ENCODE measurements around the gene DMPK. TPM values are rescaled to one million over a fixed set of nuclear protein-coding genes. Genes with fewer than 3 reads are reported as not detected.
"Not testable (repeated sequence)": the region's sequence is repeated elsewhere in the genome, so short reads cannot be mapped to it uniquely, and the experiment has no call there.

The DMPK gene
- total RNA-seq, 1 donor from 2014 or later, result 284 TPM

GRCh38 chr19:45804959-45805230 lies 22.6 kb upstream of the DMPK start:
- intact Hi-C loops (cut with micrococcal nuclease), result no loop called here
- H3K4me1 ChIP-seq, result no peaks in the 10 kb centered on the region
- no peaks in the 10 kb centered on the region for H3K36me3 ChIP-seq
- TF ChIP-seq, protein P1, sequence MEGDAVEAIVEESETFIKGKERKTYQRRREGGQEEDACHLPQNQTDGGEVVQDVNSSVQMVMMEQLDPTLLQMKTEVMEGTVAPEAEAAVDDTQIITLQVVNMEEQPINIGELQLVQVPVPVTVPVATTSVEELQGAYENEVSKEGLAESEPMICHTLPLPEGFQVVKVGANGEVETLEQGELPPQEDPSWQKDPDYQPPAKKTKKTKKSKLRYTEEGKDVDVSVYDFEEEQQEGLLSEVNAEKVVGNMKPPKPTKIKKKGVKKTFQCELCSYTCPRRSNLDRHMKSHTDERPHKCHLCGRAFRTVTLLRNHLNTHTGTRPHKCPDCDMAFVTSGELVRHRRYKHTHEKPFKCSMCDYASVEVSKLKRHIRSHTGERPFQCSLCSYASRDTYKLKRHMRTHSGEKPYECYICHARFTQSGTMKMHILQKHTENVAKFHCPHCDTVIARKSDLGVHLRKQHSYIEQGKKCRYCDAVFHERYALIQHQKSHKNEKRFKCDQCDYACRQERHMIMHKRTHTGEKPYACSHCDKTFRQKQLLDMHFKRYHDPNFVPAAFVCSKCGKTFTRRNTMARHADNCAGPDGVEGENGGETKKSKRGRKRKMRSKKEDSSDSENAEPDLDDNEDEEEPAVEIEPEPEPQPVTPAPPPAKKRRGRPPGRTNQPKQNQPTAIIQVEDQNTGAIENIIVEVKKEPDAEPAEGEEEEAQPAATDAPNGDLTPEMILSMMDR (IDR thresholded peaks at IDR 0.05; ENCODE audit: borderline replicate concordance), result no peak
- H3K9me3 ChIP-seq (replicated peaks), result no peaks in the 10 kb centered on the region
- DNase-seq, result no peak
- H3K27ac ChIP-seq (replicated peaks), result no peak overlapping the region
- no peaks in the 10 kb centered on the region for H3K27me3 ChIP-seq (ENCODE audit: low read depth)
- no peak overlapping the region for H3K4me3 ChIP-seq

DNA sequence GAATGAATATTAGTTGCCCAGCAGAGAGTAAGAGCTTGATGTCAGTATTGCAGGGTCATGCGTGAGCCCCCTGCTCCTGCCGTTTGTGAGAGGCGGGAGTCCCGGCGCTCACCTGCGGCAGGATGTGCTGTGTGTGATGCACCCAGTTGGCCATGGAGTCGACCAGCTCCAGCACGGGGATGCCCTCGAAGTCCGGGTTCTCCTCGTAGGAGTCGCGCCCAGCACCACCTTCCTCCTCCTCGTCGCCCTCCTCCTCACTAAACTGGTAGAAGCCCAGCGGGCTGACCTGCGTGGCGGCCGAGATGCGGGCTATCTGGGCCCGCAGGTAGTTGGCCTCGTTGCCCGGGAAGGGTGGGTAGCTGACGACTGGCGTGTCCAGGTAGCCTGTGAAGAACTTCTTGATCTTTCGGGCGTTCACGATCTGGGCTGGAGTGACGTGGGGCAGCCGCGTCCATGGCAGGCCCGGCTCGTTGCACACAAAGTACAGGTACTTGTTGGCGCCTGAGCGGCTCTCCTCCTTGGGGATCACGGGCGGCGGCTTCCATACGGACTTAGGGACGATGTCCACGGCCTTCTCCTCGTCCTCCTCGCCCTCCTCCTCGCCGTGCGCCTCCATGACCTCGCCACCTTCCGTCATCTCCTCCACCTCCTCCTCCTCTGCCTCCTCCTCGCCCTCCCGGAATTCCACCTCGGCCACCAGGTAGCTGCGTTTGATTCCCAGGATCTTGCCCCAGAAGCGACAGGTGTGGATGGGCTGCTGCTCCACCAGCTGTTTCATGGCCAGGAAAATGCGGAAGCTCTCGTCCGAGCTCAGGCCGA lies 22.1 kb upstream of the DMPK start:
- Histone ChIP-seq H3K4me3 (no peak overlapping the region), H3K27me3 (ENCODE audit: low read depth) (no peaks in the 10 kb centered on the region), H3K9me3 (replicated peaks) (no peaks in the 10 kb centered on the region), H3K27ac (replicated peaks) (no peak overlapping the region), H3K4me1 (peaks cover 3% of the 10 kb centered on the region), H3K36me3 (no peaks in the 10 kb centered on the region)
- intact Hi-C loops (cut with micrococcal nuclease), result no loop called here
- no peak for DNase-seq
- TF ChIP-seq, protein P1 (IDR thresholded peaks at IDR 0.05; ENCODE audit: borderline replicate concordance), result no peak

- Histone ChIP-seq H3K9me3 (replicated peaks) (no peaks in the 10 kb centered on the region), H3K27me3 (ENCODE audit: low read depth) (no peaks in the 10 kb centered on the region), H3K27ac (replicated peaks) (no peak overlapping the region), H3K4me3 (no peak overlapping the region), H3K36me3 (no peaks in the 10 kb centered on the region), H3K4me1 (peaks cover 12% of the 10 kb centered on the region)
- no peak for DNase-seq
- TF ChIP-seq, protein P1 (IDR thresholded peaks at IDR 0.05; ENCODE audit: borderline replicate concordance), result no peak
- intact Hi-C loops (cut with micrococcal nuclease), result no loop called here
Measured at GRCh38 chr19:45801603-45802175, 19.4 kb upstream of the DMPK start.

- no peak for DNase-seq
- Histone ChIP-seq H3K27me3 (ENCODE audit: low read depth) (no peaks in the 10 kb centered on the region), H3K4me3 (no peak overlapping the region), H3K9me3 (replicated peaks) (no peaks in the 10 kb centered on the region), H3K36me3 (no peaks in the 10 kb centered on the region), H3K27ac (replicated peaks) (no peak overlapping the region), H3K4me1 (peaks cover 12% of the 10 kb centered on the region)
- TF ChIP-seq, protein P1 (IDR thresholded peaks at IDR 0.05; ENCODE audit: borderline replicate concordance), result no peak
- intact Hi-C loops (cut with micrococcal nuclease), result no loop called here
Measured at GRCh38 chr19:45800070-45800553, 17.8 kb upstream of the DMPK start.

- H3K27me3 ChIP-seq (ENCODE audit: low read depth); H3K4me3 ChIP-seq; intact Hi-C loops (cut with micrococcal nuclease); H3K27ac ChIP-seq (replicated peaks); H3K9me3 ChIP-seq (replicated peaks); H3K36me3 ChIP-seq; DNase-seq: not testable (repeated sequence)
- H3K4me1 ChIP-seq, result peaks cover 12% of the 10 kb centered on the region
Measured at GRCh38 chr19:45799541-45799940, 17.3 kb upstream of the DMPK start.

- H3K9me3 ChIP-seq (replicated peaks), result no peaks in the 10 kb centered on the region
- TF ChIP-seq, protein P1 (IDR thresholded peaks at IDR 0.05; ENCODE audit: borderline replicate concordance), result peak; percentile 94
- DNase-seq, result peak; percentile 56
- no peak overlapping the region for H3K27ac ChIP-seq (replicated peaks)
- intact Hi-C loops (cut with micrococcal nuclease), result no loop called here
- no peaks in the 10 kb centered on the region for H3K27me3 ChIP-seq (ENCODE audit: low read depth)
- H3K4me3 ChIP-seq, result no peak overlapping the region
- no peaks in the 10 kb centered on the region for H3K36me3 ChIP-seq
- peaks cover 12% of the 10 kb centered on the region for H3K4me1 ChIP-seq
Measured at GRCh38 chr19:45798995-45799517, 16.8 kb upstream of the DMPK start.
